ENCODE measurements around the gene PPP6R2.

GRCh38 chr22:50303515-50303847 lies 39.6 kb upstream of the PPP6R2 start:
- TF ChIP-seq CTCF (IDR thresholded peaks at IDR 0.05; ENCODE audit: low read depth, low read length) (no peak), POLR2A (IDR thresholded peaks at IDR 0.05; ENCODE audit: extremely low read depth, insufficient read length) (no peak)

Data from NB4 (cell line).